ENCODE measurements around the gene PLA2G2D. TPM values are rescaled to one million over a fixed set of nuclear protein-coding genes. Genes with fewer than 3 reads are reported as not detected.

PLA2G2D gene
- total and polyA plus RNA-seq, 2 of the 13 experiments (the other 11 are each of a cell fraction or from before 2014, with no cell fraction given): not detected

DNA sequence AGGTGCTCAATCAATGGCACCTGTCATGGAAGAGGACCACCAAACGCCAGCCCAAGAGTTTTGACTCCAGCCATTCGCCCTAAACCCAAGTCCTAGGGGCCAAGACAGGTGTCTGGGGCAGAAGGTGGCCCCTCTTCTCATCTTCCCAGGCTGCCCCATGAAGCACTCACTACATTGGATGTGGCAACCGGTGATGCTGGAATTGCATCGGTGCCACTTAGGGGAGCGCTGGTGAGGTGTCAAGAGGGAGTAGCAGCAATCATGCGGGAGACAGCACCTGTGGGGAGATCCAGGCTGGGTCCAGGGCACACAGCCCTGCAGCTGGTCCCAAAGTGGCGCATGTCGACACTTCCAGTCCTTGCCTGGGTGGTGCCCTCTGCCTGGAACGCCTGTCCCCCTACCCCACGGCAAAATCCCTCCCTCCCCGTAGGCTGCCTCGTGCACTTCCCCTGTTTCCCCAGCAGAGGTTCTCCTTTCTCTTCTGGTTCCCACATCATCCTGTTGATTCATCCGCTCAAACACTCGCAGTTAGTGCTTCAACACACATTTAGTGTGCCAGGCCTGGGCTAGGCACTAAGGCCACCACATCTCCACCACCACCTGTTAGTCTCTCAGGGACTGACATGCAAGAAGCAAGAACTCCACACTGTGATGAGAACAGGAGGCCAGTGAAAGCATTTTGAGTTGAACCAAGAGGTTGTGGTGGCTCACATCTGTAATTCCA, 18.5 kb downstream of the PLA2G2D start:
- peak; percentile 94 for ATAC-seq
- no TSS peak for BruUV-seq (replicated peaks)
- H4K20me1 ChIP-seq (ENCODE audit: insufficient read depth, low read length): no peaks in the 10 kb centered on the region
- 0 out of 5 replicates have a peak, but pooled peaks cover 0 to 4% of the 10 kb centered on the region in 2 experiments for H3K27me3 ChIP-seq (ENCODE audit: control insufficient read depth in 1 of 2, insufficient read depth in 2 of 2, low read length in 2 of 2)
- peak; percentile 67 for FAIRE-seq
- H3K36me3 ChIP-seq (replicated peaks in 1 of 2; ENCODE audit: control insufficient read depth in 1 of 2, insufficient read depth in 2 of 2, low read length in 2 of 2): no peaks in the 10 kb centered on the region
- H3K79me2 ChIP-seq (ENCODE audit: insufficient read depth, low read length): no peaks in the 10 kb centered on the region
- no peak overlapping the region for H2AFZ ChIP-seq (ENCODE audit: low read length)
- peak; percentile 48 for DNase-seq (ENCODE audit: low spot score)
- H3K27ac ChIP-seq (ENCODE audit: extremely low read length, insufficient read depth, low read length): no peak overlapping the region
- no peak overlapping the region for H3K4me2 ChIP-seq (ENCODE audit: low read depth, low read length)
- H3K9ac ChIP-seq (ENCODE audit: insufficient read depth, low read depth, low read length): no peak overlapping the region
- ChIA-PET CTCF (ENCODE audit: low intra/inter-chr PET ratio, low total read pairs) (interaction anchor here (1.1 to 1.2 kb wide), 2 partner anchors 95 to 183 kb away, joined by 4 to 5 read pairs; no protein-coding TSS in a partner anchor), POLR2A (no interaction called here)
- WGBS (ENCODE audit: low lambda C conversion rate): 4% methylated on average over 6 of the region's 14 CpGs
- in situ Hi-C loops (cut with HindIII; ENCODE audit: extremely low pct_ligation_motif_present, low pct_unique_long_range_greater_than_20kb): no loop called here
- H3K4me1 ChIP-seq (ENCODE audit: insufficient read depth, low read length): no peaks in the 10 kb centered on the region
- H3K9me3 ChIP-seq (ENCODE audit: low read length): peaks cover 13% of the 10 kb centered on the region
- intact Hi-C loops (cut with micrococcal nuclease; ENCODE audit: unreplicated experiment): loop anchor here (2.0 kb wide), 1 partner anchor 44 kb away; no protein-coding TSS in a partner anchor
- H3K4me3 ChIP-seq (replicated peaks in 1 of 3; ENCODE audit: insufficient read depth in 1 of 3, low read depth in 2 of 3, low read length in 3 of 3): no peak overlapping the region
- TF ChIP-seq ZNF737 (CRISPR knock-in tag; IDR thresholded peaks at IDR 0.05; ENCODE audit: borderline replicate concordance): no peak
- 0 out of 4 replicates have a peak, but pooled peaks of 1 of the 2 experiments have one; percentile 22 for TF ChIP-seq HMGXB4 (CRISPR knock-in tag; IDR thresholded peaks at IDR 0.05; ENCODE audit: borderline replicate concordance in 1 of 2, low read depth in 1 of 2)
- no peak for TF ChIP-seq RFX1 (IDR thresholded peaks at IDR 0.05)
- TF ChIP-seq ZNF30 (CRISPR knock-in tag; IDR thresholded peaks at IDR 0.05): no peak
- TF ChIP-seq ZFX (CRISPR knock-in tag; IDR thresholded peaks at IDR 0.05; ENCODE audit: low read depth): 0 out of 2 replicates have a peak, but pooled peaks have one; percentile 16
- no peak for TF ChIP-seq FOXP1 (IDR thresholded peaks at IDR 0.05)
- TF ChIP-seq FOXP1 (CRISPR knock-in tag; IDR thresholded peaks at IDR 0.05): no peak
- no peak for TF ChIP-seq ZBTB7B (CRISPR knock-in tag; IDR thresholded peaks at IDR 0.05)
- TF ChIP-seq ZNF501 (CRISPR knock-in tag; IDR thresholded peaks at IDR 0.05): 0 out of 2 replicates have a peak, but pooled peaks have one; percentile 36
- TF ChIP-seq ATM (IDR thresholded peaks at IDR 0.05; ENCODE audit: borderline replicate concordance): no peak
- TF ChIP-seq, protein P1, sequence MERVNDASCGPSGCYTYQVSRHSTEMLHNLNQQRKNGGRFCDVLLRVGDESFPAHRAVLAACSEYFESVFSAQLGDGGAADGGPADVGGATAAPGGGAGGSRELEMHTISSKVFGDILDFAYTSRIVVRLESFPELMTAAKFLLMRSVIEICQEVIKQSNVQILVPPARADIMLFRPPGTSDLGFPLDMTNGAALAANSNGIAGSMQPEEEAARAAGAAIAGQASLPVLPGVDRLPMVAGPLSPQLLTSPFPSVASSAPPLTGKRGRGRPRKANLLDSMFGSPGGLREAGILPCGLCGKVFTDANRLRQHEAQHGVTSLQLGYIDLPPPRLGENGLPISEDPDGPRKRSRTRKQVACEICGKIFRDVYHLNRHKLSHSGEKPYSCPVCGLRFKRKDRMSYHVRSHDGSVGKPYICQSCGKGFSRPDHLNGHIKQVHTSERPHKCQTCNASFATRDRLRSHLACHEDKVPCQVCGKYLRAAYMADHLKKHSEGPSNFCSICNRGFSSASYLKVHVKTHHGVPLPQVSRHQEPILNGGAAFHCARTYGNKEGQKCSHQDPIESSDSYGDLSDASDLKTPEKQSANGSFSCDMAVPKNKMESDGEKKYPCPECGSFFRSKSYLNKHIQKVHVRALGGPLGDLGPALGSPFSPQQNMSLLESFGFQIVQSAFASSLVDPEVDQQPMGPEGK (CRISPR knock-in tag; IDR thresholded peaks at IDR 0.05): peak; percentile 40; the same call in 1 of the 2 replicates
- no peak for TF ChIP-seq FOXA1 (IDR thresholded peaks at IDR 0.05)
- TF ChIP-seq FOXA1 (CRISPR knock-in tag; IDR thresholded peaks at IDR 0.05): peak; percentile 49; the same call in 1 of the 2 replicates
- TF ChIP-seq ZNF547 (CRISPR knock-in tag; IDR thresholded peaks at IDR 0.05): no peak
- TF ChIP-seq ZFP36 (IDR thresholded peaks at IDR 0.05; ENCODE audit: borderline replicate concordance, low read depth, low read length, partially characterized antibody): no peak
- no peak for TF ChIP-seq SMAD3 (CRISPR knock-in tag; IDR thresholded peaks at IDR 0.05)
- TF ChIP-seq SMAD1 (CRISPR knock-in tag; IDR thresholded peaks at IDR 0.05; ENCODE audit: borderline replicate concordance, low read depth): peak; percentile 34; the same call in 1 of the 2 replicates
- TF ChIP-seq ZBTB25 (CRISPR knock-in tag; IDR thresholded peaks at IDR 0.05): no peak
- peak; percentile 79 for TF ChIP-seq SMC3 (IDR thresholded peaks at IDR 0.05; ENCODE audit: low read length)
- TF ChIP-seq ZNF775 (CRISPR knock-in tag; IDR thresholded peaks at IDR 0.05; ENCODE audit: borderline replicate concordance): no peak
- TF ChIP-seq NFIB (CRISPR knock-in tag; IDR thresholded peaks at IDR 0.05; ENCODE audit: borderline replicate concordance): no peak
